Activated CD8-positive, alpha-beta memory T cell treated with anti-CD3 and anti-CD28 coated beads, Interleukin-2, amount 50 U/mL, for 48 hours (primary cell): ENCODE results near the gene NCS1.
"Not testable (repeated sequence)": the region's sequence is repeated elsewhere in the genome, so short reads cannot be mapped to it uniquely, and the experiment has no call there.

Source experiments
- DNase-seq: peaks from one replicate; pipeline ENCODE4 v3.0.0-alpha.2; 2020

NCS1 gene

DNA sequence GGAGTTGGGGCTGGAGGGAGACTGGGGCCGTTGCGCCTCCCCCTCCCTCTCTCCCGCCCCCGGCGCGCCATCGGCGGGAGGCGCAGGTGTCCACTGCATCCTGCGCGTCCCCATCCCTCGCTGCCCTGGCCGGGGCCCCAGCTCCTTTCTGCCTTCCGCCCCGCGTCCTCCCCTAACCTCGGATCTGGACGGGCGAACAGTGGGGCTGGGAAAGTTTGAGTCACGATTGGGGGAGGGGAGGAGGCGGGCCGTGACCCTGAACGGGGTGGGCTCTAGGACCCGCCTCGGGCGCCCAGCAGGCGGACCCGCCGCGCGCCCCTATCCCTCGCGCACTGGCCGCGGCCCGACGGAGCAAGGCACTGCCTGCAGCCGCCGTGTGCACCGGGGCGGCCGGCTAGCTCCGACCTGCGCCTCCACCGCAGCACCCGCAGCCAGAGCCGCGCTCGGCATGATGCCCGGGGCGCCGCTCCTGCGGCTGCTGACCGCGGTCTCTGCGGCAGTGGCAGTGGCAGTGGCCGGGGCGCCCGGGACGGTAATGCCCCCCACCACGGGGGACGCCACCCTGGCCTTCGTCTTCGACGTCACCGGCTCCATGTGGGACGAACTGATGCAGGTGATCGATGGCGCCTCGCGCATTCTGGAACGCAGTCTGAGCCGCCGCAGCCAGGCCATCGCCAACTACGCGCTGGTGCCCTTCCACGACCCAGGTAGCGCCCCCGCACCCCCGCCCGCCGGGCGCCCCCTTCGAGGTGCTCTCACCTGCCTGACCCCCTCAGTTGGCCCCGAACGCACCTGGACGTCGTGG lies 93.4 kb downstream of the NCS1 start, which contains the start of gene HMCN2:
TSS of gene HMCN2 (plus strand) at position 330 of the 805 bp plus-strand sequence. CDS start at position 449, 119 bp downstream.
- no peak for DNase-seq

DNA sequence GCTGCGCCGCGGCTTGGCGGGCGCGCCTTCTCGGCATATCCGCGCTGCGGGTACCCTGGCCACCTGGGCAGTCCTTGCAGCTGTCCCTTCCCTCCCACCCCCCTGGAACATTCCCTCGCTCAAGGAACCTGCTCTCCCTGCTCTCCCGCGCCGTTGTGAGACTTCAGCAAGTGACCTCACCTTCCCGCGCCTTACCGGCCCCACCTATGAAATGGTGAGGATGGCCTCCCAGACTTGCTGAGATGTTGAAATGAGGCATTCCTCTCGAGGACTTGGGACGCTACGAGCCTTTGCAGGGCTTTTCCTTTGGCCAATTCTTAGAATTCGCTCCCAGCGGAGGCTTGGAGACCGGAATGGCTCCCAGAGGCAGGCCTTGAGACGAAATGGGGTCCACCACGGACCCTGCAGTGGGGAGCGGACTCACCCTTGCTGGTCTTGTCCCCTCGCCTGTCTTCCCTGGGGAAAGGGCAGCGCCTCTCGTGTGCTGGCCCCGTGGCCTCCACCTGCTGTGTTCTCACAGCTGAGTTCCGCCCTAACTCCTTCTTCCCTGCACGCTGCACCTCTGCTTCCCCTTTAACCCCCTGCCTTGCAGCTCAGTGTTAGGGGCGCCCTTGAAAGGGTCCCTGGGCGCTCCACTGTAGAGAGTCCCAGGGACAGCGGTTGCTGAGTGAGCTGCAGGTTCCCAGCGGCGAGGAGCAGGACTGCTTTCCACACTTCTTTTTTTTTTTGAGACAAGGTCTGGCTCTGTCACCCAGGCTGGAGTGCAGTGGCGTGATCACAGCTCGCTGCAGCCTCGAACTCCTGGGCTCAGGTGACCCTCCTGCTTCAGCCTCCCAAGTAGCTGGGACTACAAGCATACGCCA lies 94.3 kb downstream of the NCS1 start:
- peak; percentile 3 for DNase-seq

DNA sequence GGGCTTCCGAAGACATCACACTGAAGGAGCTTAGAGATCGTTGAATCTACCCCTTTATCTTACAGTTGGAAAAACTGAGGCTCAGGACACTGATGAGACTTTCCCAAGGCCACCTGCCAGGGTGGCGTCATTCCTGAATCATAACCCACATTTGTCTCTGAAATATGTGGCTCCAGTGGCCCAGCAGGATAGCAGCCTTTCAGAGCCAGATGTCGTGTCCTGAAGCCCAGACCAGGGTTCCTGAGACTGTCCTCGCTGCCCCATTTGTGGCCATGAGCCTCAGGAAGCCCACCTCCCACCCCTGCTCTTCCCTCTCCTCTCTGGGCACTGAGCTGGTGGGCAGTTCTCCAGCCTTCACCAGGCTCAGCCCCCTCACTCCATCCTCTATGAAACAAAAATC lies 95.7 kb downstream of the NCS1 start:
- peak; percentile 32 for DNase-seq

DNA sequence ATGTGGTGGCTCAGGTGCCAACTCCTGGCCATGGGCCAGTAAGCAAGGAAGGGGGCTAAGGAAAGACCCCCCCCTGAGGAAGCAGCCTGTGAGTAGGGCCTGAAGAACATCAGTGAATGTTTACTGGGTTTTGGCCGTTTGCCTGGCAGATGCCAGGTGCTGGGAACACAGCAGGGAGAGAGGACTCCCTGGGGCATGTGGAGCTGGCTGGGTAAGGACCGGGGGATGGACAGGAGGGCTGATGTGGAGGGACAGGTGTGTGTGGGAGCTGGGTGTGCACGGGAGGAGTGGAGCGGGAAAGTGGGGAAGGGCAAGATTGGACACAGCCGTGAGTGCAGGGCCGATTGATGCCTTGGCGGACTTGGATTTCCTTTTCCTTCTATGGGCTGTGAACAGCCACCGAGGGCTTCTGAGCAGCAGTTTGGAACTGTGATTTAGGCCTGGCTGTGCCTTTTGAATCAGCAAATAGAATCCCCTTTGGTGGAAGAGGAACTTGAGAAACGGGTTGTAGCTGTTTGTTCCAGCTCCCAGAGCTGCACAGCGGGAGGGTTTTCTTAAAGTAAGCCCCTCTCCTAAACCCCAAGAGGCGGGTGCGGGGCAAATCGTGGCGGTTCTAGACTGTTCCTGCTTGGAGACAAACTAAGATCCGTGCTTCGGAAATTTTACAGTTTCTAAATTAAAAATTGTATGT lies 96.5 kb downstream of the NCS1 start:
- DNase-seq = peak; percentile 40

DNA sequence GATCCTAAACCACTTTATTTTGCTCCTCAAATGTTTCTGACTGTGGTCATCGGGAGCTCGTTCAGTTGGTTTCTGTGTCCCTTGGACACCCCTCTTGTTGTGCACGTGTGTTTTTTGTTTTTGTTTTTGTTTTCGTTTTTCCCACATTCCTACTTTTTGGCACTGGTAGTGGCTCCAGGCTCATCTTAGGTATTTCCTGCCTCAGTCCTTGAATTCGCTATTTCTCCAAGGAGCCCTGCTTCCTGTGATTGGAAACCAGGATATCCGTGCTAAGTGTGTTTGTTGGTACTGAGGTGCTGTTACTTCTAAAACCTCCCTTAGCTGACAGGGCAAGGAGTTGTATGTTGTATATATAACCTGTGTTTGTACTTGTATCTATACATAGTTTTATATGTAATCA lies 99.3 kb downstream of the NCS1 start:
- DNase-seq = peak; percentile 1

DNA sequence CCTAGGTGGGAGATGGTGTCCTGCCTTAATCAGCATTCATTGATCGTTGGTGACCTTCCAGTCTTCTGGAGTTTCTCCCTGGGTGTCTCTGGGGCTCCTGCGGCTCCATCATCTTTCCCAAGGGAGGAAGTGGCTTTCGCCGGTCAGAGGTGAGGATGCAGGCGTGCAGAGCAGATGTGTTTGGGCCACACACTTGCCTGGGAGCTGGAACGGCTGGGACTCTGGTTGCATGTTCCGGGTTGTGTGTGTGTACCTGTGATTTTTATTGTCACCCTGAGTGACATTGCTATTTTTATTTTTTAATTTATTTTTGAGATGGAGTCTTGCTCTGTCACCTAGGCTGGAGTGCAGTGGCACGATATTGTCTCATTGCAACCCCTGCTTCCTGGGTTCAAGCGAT lies 103.0 kb downstream of the NCS1 start:
- DNase-seq = no peak

DNA sequence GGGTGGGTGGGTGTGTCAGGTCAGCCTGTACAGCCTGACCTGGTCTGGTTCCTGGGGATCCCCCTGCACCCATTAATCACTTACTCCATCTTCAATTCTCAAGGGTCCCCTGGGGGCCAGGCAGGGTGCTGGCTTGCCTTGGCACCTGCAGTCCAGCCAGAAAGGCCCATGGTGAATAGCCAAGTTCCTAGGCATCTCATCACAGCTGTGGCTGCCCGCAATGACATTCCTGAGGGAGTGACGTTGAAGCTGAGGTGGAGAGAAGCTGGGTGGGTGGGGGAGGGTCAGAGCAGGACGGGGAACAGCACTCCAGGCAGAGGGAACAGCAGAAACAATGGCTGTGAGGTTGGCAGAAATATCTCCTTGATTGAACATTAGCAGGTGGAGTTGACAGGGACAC lies 103.9 kb downstream of the NCS1 start:
- DNase-seq = no peak

DNA sequence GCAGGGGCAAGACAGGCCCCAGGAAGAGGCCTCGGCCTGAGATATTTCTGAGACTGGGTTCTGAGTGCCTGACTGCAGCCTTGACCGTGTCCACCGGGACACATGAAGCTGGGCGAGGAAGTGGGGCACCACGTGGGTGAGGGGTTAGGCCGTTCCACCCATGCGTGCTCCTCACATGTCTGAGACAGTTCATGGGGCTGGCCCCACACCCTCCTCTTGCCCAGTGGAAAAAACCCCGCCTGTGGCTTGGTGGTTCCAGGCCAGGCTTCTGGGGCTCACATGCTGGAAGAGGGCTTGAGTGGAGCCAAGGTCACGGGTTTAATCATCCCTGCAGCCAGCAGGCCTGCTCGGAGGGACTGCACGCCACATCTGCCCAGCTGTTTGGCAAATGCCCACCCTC lies 104.8 kb downstream of the NCS1 start:
- no peak for DNase-seq

DNA sequence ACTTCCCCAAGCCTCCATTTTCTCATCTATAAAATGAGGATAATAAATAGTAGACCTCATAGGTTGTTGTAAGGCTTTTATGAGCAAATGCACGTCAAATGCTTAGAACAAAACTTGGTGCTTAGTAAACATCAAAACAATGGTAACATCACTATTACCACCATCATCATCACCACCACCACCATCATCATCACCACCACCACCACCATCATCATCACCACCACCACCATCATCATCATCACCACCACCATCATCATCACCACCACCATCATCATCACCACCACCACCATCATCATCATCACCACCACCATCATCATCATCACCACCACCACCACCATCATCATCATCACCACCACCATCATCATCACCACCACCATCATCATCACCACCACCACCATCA lies 105.3 kb downstream of the NCS1 start:
- DNase-seq = not testable (repeated sequence)

DNA sequence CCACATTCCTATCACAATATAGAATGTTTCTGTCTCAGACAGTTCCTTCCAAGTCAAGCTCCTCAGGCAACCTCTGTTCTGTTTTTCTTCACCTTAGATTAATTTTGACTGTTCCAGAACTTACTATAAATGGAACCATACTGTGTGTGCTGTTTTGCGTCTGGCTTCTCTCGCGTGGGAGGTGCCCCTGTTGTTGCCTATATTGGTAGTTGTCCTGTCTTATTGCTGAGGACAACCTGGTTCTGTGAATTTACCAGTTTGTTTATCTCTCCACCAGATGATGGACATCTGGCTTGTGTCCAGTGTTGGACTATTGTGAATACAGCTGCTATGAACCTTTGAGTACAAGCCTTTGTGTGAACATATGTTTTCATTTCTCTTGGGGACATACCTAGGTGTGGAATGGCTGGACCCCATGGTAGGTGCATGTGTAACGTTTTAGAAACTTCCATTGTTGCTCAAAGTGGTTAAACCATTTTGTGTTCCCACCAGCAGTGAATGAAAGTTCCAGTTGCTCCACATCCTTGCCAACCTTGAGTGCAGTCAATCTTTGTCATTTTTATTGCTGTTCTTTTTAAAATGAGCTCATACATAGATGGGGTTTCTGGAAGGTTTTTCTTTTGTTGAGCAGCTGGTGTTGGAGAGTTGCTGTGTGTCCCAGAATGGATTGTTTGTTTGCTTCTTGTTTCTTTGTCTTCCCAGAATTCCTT lies 111.5 kb downstream of the NCS1 start:
- no peak for DNase-seq

DNA sequence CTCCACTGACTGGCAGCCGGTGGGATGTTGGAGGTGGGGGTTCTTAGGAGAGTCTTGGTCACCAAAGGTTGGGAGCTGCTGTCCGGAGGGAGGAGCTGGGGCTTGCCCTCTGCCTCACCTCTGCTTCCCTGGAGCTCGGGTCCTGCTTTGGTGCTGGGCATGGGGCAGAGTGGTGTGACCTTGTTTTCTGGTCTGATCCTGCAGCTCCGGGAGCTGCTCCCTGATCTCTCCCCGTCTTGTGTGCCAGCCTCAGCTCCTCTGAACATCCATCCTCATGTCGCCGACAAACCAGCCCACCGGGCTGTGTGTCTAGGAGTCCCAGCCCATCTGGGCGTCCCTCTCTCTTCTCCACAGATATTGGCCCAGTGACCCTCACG lies 112.0 kb downstream of the NCS1 start:
- no peak for DNase-seq

DNA sequence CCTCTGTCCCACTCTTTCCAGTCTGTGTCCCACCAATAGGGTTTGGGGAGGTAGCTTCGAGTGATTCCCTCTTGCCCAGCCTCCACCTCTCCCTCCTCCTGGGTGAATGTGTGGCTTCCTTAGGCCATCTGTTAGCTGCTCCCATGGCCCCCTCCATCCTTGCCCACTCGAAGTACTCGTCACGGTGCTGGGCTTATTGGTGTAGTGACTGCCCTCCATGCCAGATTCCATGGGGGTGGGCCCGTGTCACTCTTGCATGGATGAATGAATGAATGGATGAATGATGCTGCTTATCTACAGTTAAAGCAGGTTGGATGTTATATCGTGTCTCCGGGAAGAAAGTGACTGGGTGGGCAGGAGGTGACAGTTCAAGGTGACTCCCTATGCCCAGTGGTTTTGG lies 112.5 kb downstream of the NCS1 start:
- no peak for DNase-seq

DNA sequence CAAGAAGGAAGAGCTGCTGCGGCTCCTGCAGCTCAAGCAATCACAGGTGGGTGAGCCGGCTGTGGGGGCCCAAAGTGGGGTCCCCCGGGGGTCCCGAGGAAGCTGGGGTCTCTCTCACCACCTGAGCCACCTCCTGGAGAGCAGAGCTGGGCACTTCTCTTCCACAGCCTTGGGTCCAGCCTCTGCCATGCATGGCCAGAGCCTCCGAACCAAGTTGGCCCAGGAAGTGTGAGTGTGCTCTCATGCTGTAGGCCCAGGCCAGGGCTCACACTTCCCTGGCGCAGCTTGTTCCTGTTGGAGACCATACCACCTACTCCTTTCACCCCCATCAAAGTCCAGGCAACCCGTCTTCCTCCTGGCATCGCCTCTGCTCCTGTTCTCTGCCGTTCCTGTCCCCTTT lies 113.1 kb downstream of the NCS1 start:
- no peak for DNase-seq

DNA sequence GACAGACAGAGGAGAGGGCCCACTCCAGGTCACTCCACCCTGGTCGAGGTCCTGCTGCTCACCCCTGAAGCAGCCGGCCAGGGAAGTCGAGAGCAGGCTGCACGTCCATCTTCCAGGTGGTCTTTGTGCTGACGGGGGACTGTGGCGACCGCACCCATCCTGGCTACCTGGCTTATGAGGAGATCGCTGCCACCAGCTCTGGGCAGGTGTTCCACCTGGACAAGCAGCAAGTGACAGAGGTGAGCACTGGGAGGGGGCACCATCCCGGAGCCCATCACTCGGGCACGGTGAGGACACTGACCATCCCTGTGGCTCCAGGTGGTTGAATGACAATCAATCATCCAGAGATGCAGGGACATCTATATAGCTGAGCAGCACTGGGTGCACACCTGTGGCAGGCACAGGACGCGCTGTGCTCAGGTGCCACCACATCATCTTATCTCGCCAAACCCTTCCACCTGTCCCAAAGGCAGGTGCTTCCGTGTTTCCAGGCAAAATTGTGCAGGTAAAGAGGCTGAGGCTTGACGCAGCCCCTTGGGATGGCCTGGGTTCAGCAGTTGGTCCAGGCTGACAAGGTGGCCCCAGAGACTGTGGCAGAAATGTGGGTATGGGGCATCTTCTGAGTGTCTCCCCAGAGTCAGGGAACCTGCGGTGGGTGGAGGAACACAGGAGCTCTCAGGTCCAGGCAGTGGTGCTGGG lies 114.0 kb downstream of the NCS1 start:
- no peak for DNase-seq
